K562 (cell line): ENCODE measurements around the gene AJM1. TPM values are rescaled to one million over a fixed set of nuclear protein-coding genes. Genes with fewer than 3 reads are reported as not detected.

Experiments
- ATAC-seq: fragments of 200-7000 bp; cut with Tn5 transposase; 3 replicates; pipeline ENCODE4 v1.9.1; 2020; ENCODE audit warnings: moderate library complexity
- BruUV-seq: library from RNA; stranded (reverse); fragments of 400-500 nt; replicated peaks from 2 replicates; lab custom pipeline; 2021; lab: Mats Ljungman, UMichigan
- CTCF ChIA-PET: fragments of 300-600 bp; formaldehyde crosslinking; extraction: SDS; loops from one replicate; lab custom pipeline; 2021; ENCODE audit warnings: low intra/inter-chr PET ratio; lab: Yijun Ruan, JAX
- POLR2A ChIA-PET: fragments of 300-600, 350-650 bp; sonication (Branson Sonifier 250); formaldehyde crosslinking; extraction: SDS; loops from one replicate; lab custom pipeline; 2021; ENCODE audit warnings: antibody characterized with exemption, inconsistent platforms; lab: Yijun Ruan, JAX
- DNase-seq, 4 experiments: peaks; one replicate each; pipeline versions ENCODE4 v3.0.0 to v3.0.0-alpha.2; 2011 to 2018; ENCODE audit warnings: low spot score in 3 of 4, mixed read lengths in 3 of 4; ENCODE audit errors: extremely low read depth in 1 of 4
- FAIRE-seq: peaks from 2 replicates; lab custom pipeline; 2011; peaks lifted over from hg19 to GRCh38; lab: Jason Lieb, UNC
- H2AFZ ChIP-seq: 2 replicates; pipeline ENCODE4 v1.6.0; 2011; ENCODE audit warnings: low read depth, low read length, control low read depth, inconsistent platforms
- H3K27ac ChIP-seq: fragments of 200-600 bp; 3 replicates; pipeline ENCODE4 v1.8.0; 2011; ENCODE audit warnings: low read depth, mild to moderate bottlenecking, control low read depth, inconsistent platforms, low read length, moderate library complexity, mixed read lengths; ENCODE audit errors: extremely low read depth
- H3K27me3 ChIP-seq, 2 experiments: fragments of 300-600 bp in 1 of 2; 2 replicates in 1 of 2; 3 replicates in 1 of 2; pipeline versions ENCODE4 v1.6.0 to v1.8.0; 2011; ENCODE audit warnings: inconsistent platforms in 2 of 2, low read length in 2 of 2, mild to moderate bottlenecking in 1 of 2, mixed read lengths in 1 of 2, moderate library complexity in 1 of 2; ENCODE audit not compliant: control insufficient read depth in 2 of 2, insufficient read depth in 2 of 2
- H3K36me3 ChIP-seq: fragments of 300-600 bp; 3 replicates; pipeline ENCODE4 v1.8.0; 2011; ENCODE audit warnings: mild to moderate bottlenecking, low read length, inconsistent platforms; ENCODE audit not compliant: control insufficient read depth, insufficient read depth
- H3K4me1 ChIP-seq, 2 experiments: fragments of 200-600 bp in 1 of 2; replicated peaks in 1 of 2; 2 replicates in 1 of 2; 3 replicates in 1 of 2; pipeline versions ENCODE4 v1.5.1 to v1.8.0; 2011; ENCODE audit warnings: inconsistent platforms in 2 of 2, low read length in 2 of 2, mild to moderate bottlenecking in 1 of 2, mixed read lengths in 1 of 2, moderate library complexity in 1 of 2; ENCODE audit not compliant: control insufficient read depth in 2 of 2, insufficient read depth in 2 of 2
- H3K4me2 ChIP-seq: 2 replicates; pipeline ENCODE4 v1.6.1; 2011; ENCODE audit warnings: low read length, control low read depth, inconsistent platforms, mixed read lengths; ENCODE audit not compliant: insufficient read depth
- H3K4me3 ChIP-seq: fragments of 200-600 bp; sonication (generic), shearing (Covaris generic); 2 replicates; pipeline ENCODE4 v1.5.1; 2016; ENCODE audit warnings: control low read depth, inconsistent platforms
- H3K79me2 ChIP-seq: fragments of 200-600 bp; 3 replicates; pipeline ENCODE4 v1.8.0; 2011; ENCODE audit warnings: low read length, inconsistent platforms; ENCODE audit not compliant: control insufficient read depth, insufficient read depth
- H3K9ac ChIP-seq, 2 experiments: 2 replicates each; pipeline versions ENCODE4 v1.6.0 to v1.6.1; 2011; ENCODE audit warnings: low read depth in 2 of 2, low read length in 2 of 2, control low read depth in 1 of 2, inconsistent platforms in 1 of 2, mild to moderate bottlenecking in 1 of 2, mixed read lengths in 1 of 2; ENCODE audit not compliant: insufficient read depth in 1 of 2
- H3K9me1 ChIP-seq: one replicate; pipeline ENCODE4 v1.6.0; 2011; ENCODE audit warnings: inconsistent platforms, mild to moderate bottlenecking, low read length, moderate library complexity; ENCODE audit not compliant: control insufficient read depth, insufficient read depth
- H3K9me3 ChIP-seq: replicated peaks from 2 replicates; pipeline ENCODE4 v1.5.1; 2011; ENCODE audit warnings: low read depth, low read length, inconsistent platforms; ENCODE audit not compliant: control insufficient read depth, insufficient read depth
- H4K20me1 ChIP-seq: replicated peaks from 2 replicates; pipeline ENCODE4 v1.6.1; 2011; ENCODE audit warnings: low read length, inconsistent platforms, mixed read lengths; ENCODE audit not compliant: control insufficient read depth, insufficient read depth
- ID3 ChIP-seq, 2 experiments: fragments of 250-450 bp in 1 of 2; fragments of 450-650 bp in 1 of 2; sonication (Bioruptor Pico) in 1 of 2; IDR thresholded peaks; 2 replicates each; pipeline versions ENCODE4 v1.6.1 to v1.8.0; 2016 to 2021; ENCODE audit warnings: mild to moderate bottlenecking in 2 of 2, moderate library complexity in 2 of 2, missing compliant biosample characterization in 1 of 2, missing genetic modification characterization in 1 of 2
- MCM7 ChIP-seq, 2 experiments: fragments of 450-650 bp; IDR thresholded peaks; 2 replicates each; pipeline ENCODE4 v1.6.1; 2016 to 2018
- NUFIP1 ChIP-seq: fragments of 450-650 bp; IDR thresholded peaks from 2 replicates; pipeline ENCODE4 v1.6.1; 2018; ENCODE audit not compliant: partially characterized antibody
- POLR2G ChIP-seq: fragments of 200-400 bp; formaldehyde crosslinking; IDR thresholded peaks from 2 replicates; pipeline ENCODE4 v1.6.1; 2017; ENCODE audit warnings: low read depth, mild to moderate bottlenecking, antibody characterized with exemption, low read length, moderate library complexity
- RB1 ChIP-seq: fragments of 450-650 bp; IDR thresholded peaks from 2 replicates; pipeline ENCODE4 v1.6.1; 2017; ENCODE audit warnings: low read depth, mild to moderate bottlenecking
- RBFOX2 ChIP-seq: fragments of 200-400 bp; formaldehyde crosslinking; IDR thresholded peaks from 2 replicates; pipeline ENCODE4 v1.6.1; 2017; ENCODE audit warnings: low read depth, mild to moderate bottlenecking, low read length, moderate library complexity
- SUPT5H ChIP-seq: fragments of 450-650 bp; IDR thresholded peaks from 2 replicates; pipeline ENCODE4 v1.6.1; 2016
- TGIF2 ChIP-seq: sonication (generic); formaldehyde crosslinking; IDR thresholded peaks from 2 replicates; pipeline ENCODE4 v1.8.1; 2022; ENCODE audit warnings: mild to moderate bottlenecking, missing genetic modification reagents, moderate library complexity
- ZNF695 ChIP-seq: fragments of 450-650 bp; formaldehyde crosslinking; IDR thresholded peaks from 2 replicates; pipeline ENCODE4 v1.4.0; 2020; ENCODE audit warnings: mild to moderate bottlenecking, moderate library complexity
- WGBS: fragments of 100-300 bp; shearing (Covaris generic); methylation state at CpG from one replicate; pipeline ENCODE4 v1.1.6; 2016; ENCODE audit warnings: low coverage, mixed read lengths; ENCODE audit not compliant: insufficient coverage; ENCODE audit errors: missing lambda C conversion rate; 5-methylcytosine and 5-hydroxymethylcytosine counted together
- in situ Hi-C: fragments of 300-500 bp; cut with MboI; formaldehyde crosslinking; loops from 4 replicates; pipeline ENCODE4 v1.15.0; 2018; ENCODE audit warnings: inconsistent platforms, mixed read lengths
- intact Hi-C: fragments of 100-400 bp; cut with micrococcal nuclease; formaldehyde crosslinking; loops from 2 replicates; pipeline ENCODE4 v1.14.2; 2022
- polyA plus RNA-seq, 8 experiments: library from polyadenylated mRNA; depleted of rRNA in 4 of 8; stranded (reverse) in 5 of 8; unstranded in 3 of 8; fragments of >200 nt; fragmentation: Nextera tagmentation in 2 of 8; fragmentation: Illumina TruSeq in 1 of 8; extraction: Ambion mirVana in 2 of 8; extraction: Trizol in 1 of 8; gene quantifications; 2 replicates each; pipeline versions ENCODE4 v1.2.1 to v1.2.3, GENCODE V29; 2011 to 2014; ENCODE audit warnings: inconsistent platforms in 1 of 8, missing spikeins in 1 of 8
- total RNA-seq, 7 experiments: library from RNA; depleted of rRNA in 6 of 7; stranded (reverse); fragments of >200 nt in 6 of 7; fragmentation: Illumina TruSeq in 2 of 7; extraction: Trizol in 2 of 7; gene quantifications; 2 replicates each; pipeline versions ENCODE4 v1.2.1 to v1.2.3, GENCODE V29; 2011 to 2021; ENCODE audit warnings: low replicate concordance in 1 of 7

Gene AJM1
- total and polyA plus RNA-seq, 9 of the 15 experiments (the other 6 are each of a cell fraction or from before 2014, with no cell fraction given) = 0.01 to 3.7 (median 0.65) TPM; not detected in 1

- CTCF ChIA-PET = no interaction called here
- BruUV-seq = no TSS peak
- Histone ChIP-seq H3K27ac (no peak overlapping the region), H3K9ac (peak overlapping the region in 1 of 2 experiments; percentile 20; a peak in 1 of 4 replicates), H3K27me3 (no peaks in the 10 kb centered on the region), H2AFZ (no peak overlapping the region), H3K79me2 (peaks cover 15% of the 10 kb centered on the region; the same call in 2 of the 3 replicates), H3K36me3 (peaks cover 87% of the 10 kb centered on the region; the same call in 2 of the 3 replicates), H3K4me1 (peaks cover 0 to 52% of the 10 kb centered on the region in 2 experiments; a peak in 2 of 5 replicates), H3K9me3 (no peaks in the 10 kb centered on the region), H3K9me1 (no peaks in the 10 kb centered on the region), H3K4me3 (no peak overlapping the region), H3K4me2 (no peak overlapping the region), H4K20me1 (no peaks in the 10 kb centered on the region; the same call in 1 of the 2 replicates)
- no peak for ATAC-seq
- TF ChIP-seq POLR2G (peak; percentile 61), ID3 (CRISPR knock-in tag; IDR thresholded peaks at IDR 0.05) (no peak), ID3 (tag; IDR thresholded peaks at IDR 0.05) (no peak), NUFIP1 (no peak), ZNF695 (CRISPR knock-in tag) (no peak), MCM7 (IDR thresholded peaks at IDR 0.05) (no peak), TGIF2 (CRISPR knock-in tag) (no peak), SUPT5H (no peak), RB1 (no peak), RBFOX2 (peak; percentile 36; the same call in 1 of the 2 replicates)
- DNase-seq = no peak
- no peak for FAIRE-seq
- intact Hi-C loops = no loop called here
- WGBS = 91% methylated on average over 17 of the region's 17 CpGs
- POLR2A ChIA-PET = interaction anchor here (0.8 kb wide), 1 partner anchor 14 kb away, joined by 7 read pairs; no protein-coding TSS in a partner anchor
- in situ Hi-C loops = no loop called here
These were observed 16.1 kb upstream of the AJM1 start for GRCh38 chr9:136826188-136826541.
